ENCODE measurements around the gene KLHL29.

- TF ChIP-seq CTCF (IDR thresholded peaks at IDR 0.05) (no peak), POLR2AphosphoS5 (IDR thresholded peaks at IDR 0.05; ENCODE audit: low read depth, low read length) (no peak), SIN3A (IDR thresholded peaks at IDR 0.05; ENCODE audit: borderline replicate concordance, insufficient read depth, low read depth, low read length) (no peak), REST (IDR thresholded peaks at IDR 0.05; ENCODE audit: insufficient read depth in 1 of 2, low read depth in 2 of 2, low read length in 1 of 2) (no peak), TCF7L2 (IDR thresholded peaks at IDR 0.05; ENCODE audit: low read depth, low read length) (no peak)
These were observed 264.3 kb downstream of the KLHL29 start for GRCh38 chr2:23649303-23649702.

All from Panc1 (cell line).